G401.6 (cell line): ENCODE measurements around the gene U2AF2.

ENCODE experiments used
- FAIRE-seq: peaks from 2 replicates; lab custom pipeline; 2012; peaks lifted over from hg19 to GRCh38; lab: Jason Lieb, UNC

Gene U2AF2

DNA sequence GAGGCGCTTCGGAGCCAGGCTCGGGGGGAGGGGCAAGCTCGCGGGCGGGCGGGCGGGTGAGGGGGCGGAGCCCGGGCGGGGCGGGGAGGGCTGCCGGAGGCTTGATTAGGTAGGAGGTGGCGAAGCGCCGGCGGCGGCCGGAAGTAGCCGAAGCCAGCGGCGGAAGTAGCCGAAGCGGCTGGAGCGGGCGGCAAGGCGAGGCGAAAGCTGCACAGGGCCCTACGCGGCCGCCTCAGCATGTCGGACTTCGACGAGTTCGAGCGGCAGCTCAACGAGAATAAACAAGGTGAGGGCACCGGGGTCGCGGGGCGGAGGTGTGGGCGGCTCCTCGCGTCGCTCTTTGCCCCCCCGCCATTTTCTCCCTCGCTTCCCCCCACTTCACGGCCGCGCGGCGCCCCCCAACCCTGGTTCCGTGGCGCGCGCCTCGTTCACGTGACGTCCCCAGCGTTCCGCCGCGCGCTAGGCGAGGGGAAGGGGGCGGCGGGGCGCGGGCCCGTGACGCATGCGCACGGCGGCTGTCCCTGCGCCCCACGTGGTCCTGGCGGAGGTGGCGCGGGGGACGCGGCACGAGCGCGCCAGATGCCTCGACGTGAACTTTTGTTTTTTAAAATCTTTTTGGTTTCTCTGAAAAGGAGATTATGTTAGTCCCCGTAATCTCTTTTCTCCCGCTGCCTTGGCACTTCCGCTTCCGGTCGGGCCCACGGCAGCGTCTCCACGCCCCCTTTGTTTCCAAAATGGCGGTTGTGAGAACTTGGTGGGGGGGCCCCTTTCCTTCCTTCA lies at the start of gene U2AF2:
TSS of gene U2AF2 (plus strand) at position 168 of the 780 bp plus-strand sequence. CDS start at position 238, 70 bp downstream.
- FAIRE-seq = peak; percentile 80

DNA sequence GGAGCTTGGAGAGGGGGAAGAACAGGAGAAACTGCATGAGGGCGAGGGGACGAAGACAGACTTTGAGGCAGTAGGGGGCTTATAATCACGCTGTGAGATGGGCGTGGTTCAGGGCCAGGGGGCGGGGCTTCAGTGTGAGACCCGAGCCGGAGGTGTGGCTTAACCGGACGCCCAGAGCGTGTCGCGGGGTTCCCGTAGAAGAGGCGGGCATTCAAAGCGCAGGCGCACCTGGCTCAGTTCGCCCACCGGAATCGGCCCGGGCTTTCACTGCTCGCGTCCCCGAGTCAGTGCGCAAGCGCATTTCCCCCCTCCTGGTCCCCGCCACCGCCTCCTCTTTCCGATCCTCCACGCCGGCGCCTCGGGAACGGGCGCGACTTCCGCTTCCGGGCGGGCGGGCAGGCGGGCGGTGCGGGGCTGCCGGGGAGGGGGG lies 49.6 kb upstream of the U2AF2 start:
- peak; percentile 96 for FAIRE-seq

DNA sequence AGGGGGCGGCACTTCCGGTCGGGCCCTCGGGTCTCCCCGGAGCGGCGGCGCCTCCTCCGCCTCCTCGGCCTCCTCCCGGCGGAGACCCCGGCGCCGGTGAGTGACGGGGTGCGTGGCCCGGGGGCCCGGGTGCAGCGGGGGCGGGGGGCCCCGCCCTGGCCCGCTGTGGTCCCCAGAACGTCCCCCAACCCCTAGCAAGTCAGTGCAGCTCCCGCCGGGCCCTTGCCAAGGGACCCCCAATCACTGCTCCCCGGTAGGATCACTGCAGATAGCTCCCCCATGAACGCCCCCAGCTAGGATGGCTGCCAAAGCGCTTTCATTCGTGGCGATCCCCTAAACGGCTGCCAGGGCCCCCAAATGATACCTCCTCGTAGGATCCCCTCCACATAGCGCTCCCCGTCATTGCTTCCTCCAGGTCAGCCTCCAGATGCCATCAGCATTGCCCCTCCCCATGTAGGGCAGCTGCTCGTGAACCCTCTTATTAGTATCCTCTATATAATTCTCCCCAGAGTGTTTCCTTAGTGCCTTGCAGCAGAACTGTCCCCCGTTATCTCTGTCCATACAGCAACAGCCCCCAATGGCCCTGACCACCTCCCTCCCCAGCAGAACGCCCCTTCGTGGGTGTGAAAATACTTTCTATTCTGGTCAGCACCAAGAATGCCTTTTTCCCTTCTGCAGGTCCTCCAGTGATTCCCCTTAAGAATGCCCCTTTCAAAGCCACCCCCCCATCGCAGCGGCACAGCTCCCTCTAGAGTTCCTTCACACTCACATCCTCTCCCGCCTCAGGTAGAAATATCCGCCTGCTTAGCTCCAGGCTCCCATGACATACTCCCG lies 49.0 kb upstream of the U2AF2 start, which contains the start of gene ZNF865:
TSS of gene ZNF865 (plus strand) at position 11 of the 834 bp plus-strand sequence. CDS start 7,972 bp downstream, outside the sequence.
- peak; percentile 50 for FAIRE-seq

DNA sequence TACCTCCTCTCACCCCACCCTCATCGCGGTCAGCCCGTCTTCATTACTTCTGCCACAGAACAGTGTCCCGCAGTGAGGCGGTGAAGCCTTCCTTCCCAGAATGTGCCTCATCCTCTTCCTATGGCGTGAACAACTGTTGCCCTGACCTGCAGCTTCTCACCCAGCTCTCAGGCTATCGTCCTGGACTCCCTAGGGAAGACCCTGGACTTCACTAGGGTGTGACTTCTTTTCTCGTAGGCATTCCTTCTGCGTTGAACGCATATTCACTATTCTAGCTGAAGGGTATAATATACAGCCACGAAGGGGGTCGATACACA lies 48.4 kb upstream of the U2AF2 start:
- FAIRE-seq = no peak

DNA sequence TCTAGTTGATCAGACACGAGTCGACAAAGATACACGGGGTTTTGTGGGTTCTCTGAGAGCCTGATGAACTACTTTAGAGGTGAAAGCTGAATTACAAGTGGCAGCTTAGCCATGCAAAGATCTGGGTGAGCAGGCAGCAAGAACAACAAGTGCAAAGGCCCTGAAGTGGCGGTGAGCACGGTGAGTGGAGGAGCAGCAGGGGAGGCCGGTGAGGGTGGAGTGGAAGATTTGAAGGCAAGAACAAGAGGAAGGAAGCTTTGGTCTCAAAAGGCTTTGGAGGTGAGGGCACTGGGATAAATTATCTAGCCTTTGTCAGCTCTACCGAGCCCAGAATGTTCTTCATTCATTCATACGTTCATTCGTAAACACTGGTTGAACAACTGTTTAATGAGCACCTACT lies 48.0 kb upstream of the U2AF2 start:
- no peak for FAIRE-seq

GRCh38 chr19:55609326-55609725 lies 45.5 kb upstream of the U2AF2 start:
- FAIRE-seq = no peak

DNA sequence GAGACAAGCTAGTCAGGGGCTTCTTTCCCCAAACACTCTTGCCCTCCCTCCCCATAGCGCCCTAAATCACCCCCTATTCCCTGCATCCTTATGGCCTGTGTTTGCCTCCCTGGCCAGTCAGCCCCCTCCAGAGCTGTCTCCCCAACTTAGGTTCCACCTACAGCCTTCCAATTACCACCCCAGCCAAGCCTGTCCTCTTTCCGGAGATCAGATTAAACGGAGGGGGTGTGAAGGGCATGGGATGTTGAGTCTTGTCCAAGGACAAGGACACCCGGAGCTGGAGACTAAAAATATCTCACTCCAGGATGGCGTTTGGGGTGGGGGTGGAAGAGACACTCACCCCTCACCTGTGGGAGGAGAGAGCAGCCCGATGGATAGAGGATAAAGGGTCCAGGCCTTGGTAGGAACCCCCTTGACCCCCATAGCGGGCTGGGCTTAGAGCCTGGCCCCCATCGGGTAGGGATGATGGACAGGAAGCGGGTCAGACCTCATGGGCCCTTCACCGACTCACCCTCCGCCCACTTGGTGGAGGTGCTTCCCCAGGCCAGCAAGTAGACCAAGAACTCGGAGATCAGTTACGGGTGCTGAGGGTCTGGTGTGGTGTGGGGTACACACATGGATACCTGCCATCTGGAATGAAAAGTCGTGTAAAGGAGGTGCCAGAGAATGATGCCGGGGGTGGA lies 43.4 kb upstream of the U2AF2 start:
- no peak for FAIRE-seq

DNA sequence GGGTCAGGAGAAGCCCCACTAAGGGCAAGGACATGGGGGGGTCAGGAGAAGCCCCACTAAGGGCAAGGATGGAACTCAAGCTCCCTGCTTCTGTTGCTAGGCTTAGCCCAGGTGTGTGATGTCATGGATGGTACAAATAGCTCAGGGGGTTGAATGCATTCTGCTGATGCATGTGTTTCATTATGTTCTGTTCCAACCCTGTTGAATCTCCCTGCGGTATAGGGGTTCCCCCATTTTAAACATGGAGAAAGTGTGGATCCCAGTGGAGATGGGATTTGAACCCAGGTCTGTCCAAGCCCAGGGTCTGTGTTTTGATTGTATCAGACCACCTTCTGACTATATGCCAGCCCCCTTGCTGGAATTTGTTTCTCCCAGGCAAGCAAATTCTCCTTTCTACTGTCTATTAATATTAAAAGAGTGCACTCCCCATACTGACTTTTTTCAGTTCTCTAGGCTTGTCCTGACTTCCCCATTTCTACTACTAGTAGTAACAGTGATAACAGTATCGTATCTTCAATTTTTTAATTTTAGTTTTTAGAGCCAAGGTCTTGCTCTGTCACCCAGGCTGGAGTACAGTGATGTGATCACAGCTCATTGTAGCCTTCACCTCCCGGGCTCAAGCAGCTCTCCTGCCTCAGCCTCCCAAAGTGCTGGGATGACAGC lies 42.7 kb upstream of the U2AF2 start:
- FAIRE-seq = no peak

DNA sequence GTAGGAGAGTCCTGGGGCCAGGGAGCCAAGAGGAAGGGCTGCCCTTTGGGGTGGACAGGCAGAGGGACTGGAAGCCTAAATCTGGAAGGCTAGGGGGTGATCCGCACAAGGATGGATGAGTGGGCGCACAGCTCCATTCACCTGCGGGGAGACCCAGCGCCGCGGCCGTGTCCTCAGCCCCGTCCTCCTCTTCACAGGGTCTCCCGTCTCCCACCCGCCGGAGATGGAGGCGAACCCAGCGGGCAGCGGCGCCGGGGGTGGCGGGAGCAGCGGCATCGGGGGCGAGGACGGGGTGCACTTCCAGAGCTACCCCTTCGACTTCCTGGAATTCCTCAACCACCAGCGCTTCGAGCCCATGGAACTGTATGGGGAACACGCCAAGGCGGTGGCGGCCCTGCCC lies 41.4 kb upstream of the U2AF2 start:
- FAIRE-seq = no peak

GRCh38 chr19:55613930-55614710 lies 40.7 kb upstream of the U2AF2 start:
- FAIRE-seq = no peak

- FAIRE-seq = no peak
These were observed 39.9 kb upstream of the U2AF2 start for GRCh38 chr19:55614711-55615542.

- FAIRE-seq = no peak
These were observed 39.1 kb upstream of the U2AF2 start for GRCh38 chr19:55615543-55616394.

- FAIRE-seq = no peak
These were observed 38.4 kb upstream of the U2AF2 start for GRCh38 chr19:55616395-55616875.

DNA sequence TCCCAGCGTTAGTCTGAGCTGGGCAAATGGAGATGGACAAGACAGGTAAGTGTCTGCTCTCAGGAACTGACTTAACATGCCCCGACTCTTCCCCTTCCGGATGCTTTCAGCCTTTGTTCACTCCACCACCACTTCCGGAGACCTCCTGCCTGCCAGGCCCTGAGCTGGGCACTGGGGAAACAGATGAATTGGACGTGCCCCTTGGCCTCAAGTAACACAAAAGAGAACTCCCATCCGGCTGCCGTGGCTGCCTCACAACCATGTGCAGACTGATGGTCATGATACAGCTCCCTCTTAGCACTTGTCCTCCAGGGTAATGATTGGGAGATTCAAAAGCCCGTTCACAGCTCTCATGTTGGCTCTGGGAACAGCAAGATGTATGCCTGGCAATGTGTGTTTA lies 37.4 kb upstream of the U2AF2 start:
- no peak for FAIRE-seq

DNA sequence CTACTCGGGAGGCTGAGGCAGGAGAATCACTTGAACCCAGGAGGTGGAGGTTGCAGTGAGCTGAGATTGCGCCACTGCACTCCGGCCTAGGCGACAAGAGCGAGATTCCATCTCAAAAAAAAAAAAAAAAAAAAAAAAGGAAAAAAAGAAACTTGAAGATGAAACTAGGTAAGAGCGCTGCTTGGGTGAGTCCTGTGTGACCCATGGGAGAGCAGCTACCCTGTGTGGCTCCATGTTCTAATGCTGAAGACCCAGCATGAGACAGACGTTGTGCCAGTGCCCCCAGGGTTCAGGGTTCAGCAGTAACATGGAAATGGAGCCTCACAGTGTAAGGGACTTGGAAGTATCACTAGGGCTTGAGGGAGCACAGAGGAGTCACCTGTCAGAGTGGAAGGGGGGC lies 36.4 kb upstream of the U2AF2 start:
- no peak for FAIRE-seq

GRCh38 chr19:55619286-55619685 lies 35.5 kb upstream of the U2AF2 start:
- no peak for FAIRE-seq

- FAIRE-seq = no peak
These were observed 34.2 kb upstream of the U2AF2 start for GRCh38 chr19:55620410-55621204.

DNA sequence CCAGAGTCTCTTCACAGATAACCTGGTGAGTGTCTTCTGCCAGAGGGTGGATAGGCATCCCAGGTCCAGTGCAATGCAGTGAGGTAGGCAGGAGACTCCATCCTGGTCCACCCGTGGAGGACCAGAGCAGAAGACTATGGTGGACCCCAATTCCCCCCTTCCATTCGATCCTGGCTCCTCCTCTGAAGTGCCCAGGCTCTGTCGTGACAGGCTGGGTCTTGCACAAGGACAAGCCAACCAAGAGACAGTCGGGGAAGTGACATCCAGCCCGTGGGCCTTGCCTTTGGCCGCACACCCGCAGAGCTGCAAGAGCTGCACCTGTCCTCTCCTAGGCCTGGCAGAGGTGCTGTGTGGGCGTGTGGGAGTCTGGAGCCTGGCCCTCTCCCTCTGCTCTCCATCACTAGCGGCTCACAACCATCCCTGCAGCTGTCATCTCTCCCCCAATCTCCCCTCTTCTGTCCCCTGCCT lies 33.6 kb upstream of the U2AF2 start:
- FAIRE-seq = no peak
